Heart right ventricle (tissue), 16 donors: Measurements from ENCODE around the gene NPAS2. TPM values are rescaled to one million over a fixed set of nuclear protein-coding genes. Genes with fewer than 3 reads are reported as not detected.
A peak's percentile ranks its signal among the peaks of the same experiment; 100 is the strongest.

Experiments used
- ATAC-seq, 8 donors: fragments of 200-7000 bp; cut with Tn5 transposase; one replicate each; pipeline ENCODE4 v1.9.1; 2020; ENCODE audit warnings: mild to moderate bottlenecking in 8 of 8, moderate library complexity in 8 of 8, moderate number of reproducible peaks in 1 of 8
- DNase-seq, 2 donors: peaks; one replicate each; pipeline ENCODE4 v3.0.0-alpha.2; 2020
- H3K27ac ChIP-seq, 10 donors: fragments of 200-600 bp; sonication (generic) in 2 of 10; one replicate each; pipeline versions ENCODE4 v1.5.0 to v1.8.0; 2020 to 2022; ENCODE audit warnings: mild to moderate bottlenecking in 3 of 10
- H3K27me3 ChIP-seq, 7 donors: fragments of 200-600 bp; one replicate each; pipeline ENCODE4 v1.8.0; 2021 to 2022; ENCODE audit warnings: mild to moderate bottlenecking in 2 of 7
- H3K36me3 ChIP-seq, 9 donors: fragments of 200-600 bp; sonication (generic) in 1 of 9; one replicate each; pipeline versions ENCODE4 v1.5.0 to v1.8.0; 2020 to 2022; ENCODE audit warnings: mild to moderate bottlenecking in 2 of 9
- H3K4me1 ChIP-seq, 9 donors: fragments of 200-600 bp; sonication (generic) in 1 of 9; one replicate each; pipeline versions ENCODE4 v1.5.0 to v1.8.0; 2020 to 2022; ENCODE audit warnings: mild to moderate bottlenecking in 4 of 9
- H3K4me3 ChIP-seq, 10 donors: fragments of 200-600 bp; sonication (generic) in 2 of 10; one replicate each; pipeline versions ENCODE4 v1.5.0 to v1.8.0; 2020 to 2022; ENCODE audit warnings: mild to moderate bottlenecking in 7 of 10, moderate library complexity in 2 of 10
- H3K9me3 ChIP-seq, 11 donors: fragments of 200-600 bp in 10 of 11; sonication (generic) in 2 of 11; one replicate each; pipeline versions ENCODE4 v1.5.0 to v1.8.0; 2013 to 2022; ENCODE audit warnings: mild to moderate bottlenecking in 2 of 11, control low read depth in 1 of 11, moderate library complexity in 1 of 11
- WGBS, 2 donors: extraction: QIAGEN DNeasy Blood & Tissue Kit; methylation state at CpG; one replicate each; pipeline ENCODE4 v1.1.7; 2013; ENCODE audit warnings: inconsistent platforms in 1 of 2; 5-methylcytosine and 5-hydroxymethylcytosine counted together
- intact Hi-C, 10 donors: fragments of 100-400 bp; cut with DNase I; formaldehyde crosslinking; loops; one replicate each; pipeline versions ENCODE4 v1.11.1 to v1.14.2; 2022
- polyA plus RNA-seq, 2 donors: library from polyadenylated mRNA; stranded (reverse); fragments of 200-250 nt; gene quantifications; one replicate each; pipeline ENCODE4 v1.2.3, GENCODE V29; 2013
- total RNA-seq, 10 donors: library from RNA; stranded (reverse); fragmentation: NEBNext Ultra II Directional in 3 of 10; extraction: Animal tissue kit (Norgen Biotek cat#: 25700) in 3 of 10; gene quantifications; one replicate each; pipeline versions ENCODE4 v1.2.1 to v1.2.4, GENCODE V29; 2021 to 2023
- TF ChIP-seq, protein P1 (sequence below), 9 donors: fragments of 200-600 bp; sonication (generic) in 2 of 9; IDR thresholded peaks; one replicate each; pipeline versions ENCODE4 v1.5.0 to v1.8.0; 2021 to 2022; ENCODE audit warnings: antibody characterized with exemption in 9 of 9, mild to moderate bottlenecking in 5 of 9, moderate library complexity in 1 of 9
- donor health status: Arrhythmogenic right ventricular cardiomyopathy.
- donor health status: ischemic (EF 13 %, LVEDD 7.1; RV severe dilation, severe dysfunction).
- donor health status: healthy with polysubstance abuse.
- donor health status: DM: no; HTN: yes; CAD: no.
- donor health status: DM: no; HTN: no; CAD: no.
- donor health status: ischemic (EF 25% LVEDD 6.9; RV normal size, moderate dysfunction).
- donor health status: ischemic (EF 25% LVEDD 5.7; RV mildly dilated, moderate dysfunction).
- donor health status: healthy.
- donor health status: DM: yes; HTN: yes; CAD: no.
- donor health status: Ischemic cardiomyopathy.
- donor health status: ischemic (EF 35%, LVEDD 5.7; RV mildly dilated, moderate dysfunction).
- donor health status: nonischemic (EF 11% LVEDD 7.7; RV severe dilation, severe dysfunction).
- donor health status: DM: yes; HTN: yes; CAD: no.
- donor health status: PGD.
- donor health status: ischemic (EF 29% LVEDD 5.4; RV normal size, mild dysfunction).
- donor health status: nonischemic (EF 23%, LVEDD 6.1; RV moderate dilation, normal function).

Gene NPAS2
- total and polyA plus RNA-seq, 12 donors: 32.1 to 70.1 (median 41.2) TPM

GRCh38 chr2:100989666-100990065 is 169.7 kb downstream of the NPAS2 start:
- TF ChIP-seq, protein P1, sequence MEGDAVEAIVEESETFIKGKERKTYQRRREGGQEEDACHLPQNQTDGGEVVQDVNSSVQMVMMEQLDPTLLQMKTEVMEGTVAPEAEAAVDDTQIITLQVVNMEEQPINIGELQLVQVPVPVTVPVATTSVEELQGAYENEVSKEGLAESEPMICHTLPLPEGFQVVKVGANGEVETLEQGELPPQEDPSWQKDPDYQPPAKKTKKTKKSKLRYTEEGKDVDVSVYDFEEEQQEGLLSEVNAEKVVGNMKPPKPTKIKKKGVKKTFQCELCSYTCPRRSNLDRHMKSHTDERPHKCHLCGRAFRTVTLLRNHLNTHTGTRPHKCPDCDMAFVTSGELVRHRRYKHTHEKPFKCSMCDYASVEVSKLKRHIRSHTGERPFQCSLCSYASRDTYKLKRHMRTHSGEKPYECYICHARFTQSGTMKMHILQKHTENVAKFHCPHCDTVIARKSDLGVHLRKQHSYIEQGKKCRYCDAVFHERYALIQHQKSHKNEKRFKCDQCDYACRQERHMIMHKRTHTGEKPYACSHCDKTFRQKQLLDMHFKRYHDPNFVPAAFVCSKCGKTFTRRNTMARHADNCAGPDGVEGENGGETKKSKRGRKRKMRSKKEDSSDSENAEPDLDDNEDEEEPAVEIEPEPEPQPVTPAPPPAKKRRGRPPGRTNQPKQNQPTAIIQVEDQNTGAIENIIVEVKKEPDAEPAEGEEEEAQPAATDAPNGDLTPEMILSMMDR (IDR thresholded peaks at IDR 0.05): no peak
- no peak for ATAC-seq
- Histone ChIP-seq H3K9me3 (no peaks in the 10 kb centered on the region), H3K27me3 (no peaks in the 10 kb centered on the region), H3K36me3 (peaks cover 0 to 59% (median 13%) of the 10 kb centered on the region in 9 donors), H3K4me1 (peaks cover 0 to 2% (median 0%) of the 10 kb centered on the region in 9 donors), H3K4me3 (no peak overlapping the region), H3K27ac (no peak overlapping the region)
- 91 to 95% methylated on average over 3 of the region's 3 CpGs for WGBS, 2 donors
- intact Hi-C loops: loop anchor here in 5 of 10 donors (5.0 to 10.0 kb wide), 7 partner anchors 85 to 575 kb away; partner anchors contain the start of genes CHST10 (in 1 of the 5) and NPAS2 (in 1 of the 5)
- DNase-seq: no peak

DNA sequence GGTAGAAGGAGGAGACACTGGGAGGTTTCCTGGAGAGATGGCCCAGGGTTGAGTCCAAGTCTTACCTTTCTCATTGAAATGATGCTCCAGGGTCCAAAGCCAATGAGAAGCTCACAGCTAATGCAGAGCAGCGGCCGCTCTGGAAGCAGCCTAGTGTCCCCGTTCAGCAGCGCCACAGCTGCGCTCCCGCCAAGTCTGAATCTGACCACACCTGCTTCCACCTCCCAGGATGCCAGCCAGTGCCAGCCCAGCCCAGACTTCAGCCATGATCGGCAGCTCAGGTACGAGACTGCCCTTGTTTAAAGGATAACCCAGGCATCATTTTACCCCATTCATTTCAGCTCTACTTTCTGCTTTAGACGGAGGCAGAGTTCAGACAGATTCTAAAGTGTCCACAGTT is 170.2 kb downstream of the NPAS2 start:
- DNase-seq: no peak
- Histone ChIP-seq H3K4me1 (no peaks in the 10 kb centered on the region), H3K36me3 (peaks cover 0 to 64% (median 13%) of the 10 kb centered on the region in 9 donors), H3K4me3 (no peak overlapping the region), H3K9me3 (no peaks in the 10 kb centered on the region), H3K27me3 (no peaks in the 10 kb centered on the region), H3K27ac (no peak overlapping the region)
- WGBS, 2 donors: 95% methylated on average over 9 of the region's 9 CpGs
- TF ChIP-seq, protein P1 (IDR thresholded peaks at IDR 0.05): no peak
- no peak for ATAC-seq
- intact Hi-C loops: no loop called here

DNA sequence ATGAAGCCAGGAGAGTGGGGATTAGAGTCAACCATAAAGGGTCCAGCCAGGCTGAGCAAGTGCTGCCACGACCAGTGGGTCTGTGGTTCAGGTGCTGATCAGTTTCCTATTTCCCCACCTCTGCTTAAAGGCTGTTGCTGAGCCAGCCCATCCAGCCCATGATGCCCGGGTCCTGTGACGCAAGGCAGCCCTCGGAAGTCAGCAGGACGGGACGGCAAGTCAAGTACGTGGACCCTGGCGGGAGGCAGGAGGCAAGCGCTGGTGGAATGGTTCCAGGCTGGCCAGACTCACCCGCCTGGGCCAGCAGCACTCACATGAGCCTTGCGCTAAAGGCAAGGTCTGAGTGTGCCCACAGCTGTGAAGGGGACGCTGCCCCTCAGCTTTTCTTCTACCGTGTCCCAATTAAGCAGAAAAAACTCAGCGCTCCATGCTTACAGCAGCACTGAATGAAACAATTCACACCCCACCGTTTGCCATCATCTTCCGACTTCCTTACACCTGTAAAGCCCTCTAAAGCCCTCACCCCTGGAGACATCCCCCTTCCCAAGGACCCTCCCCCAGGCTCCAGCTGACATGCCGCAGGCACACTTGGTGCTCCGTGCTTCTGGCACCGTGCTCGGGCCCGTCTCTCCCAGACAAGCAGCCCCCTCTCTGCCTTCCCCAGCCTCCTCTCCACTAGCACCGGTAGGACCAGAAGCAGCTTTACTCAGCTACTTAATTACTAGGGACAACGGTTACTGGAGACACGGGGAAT is 170.9 kb downstream of the NPAS2 start:
- ATAC-seq: peak in 1 of 8 donors; percentile 9
- WGBS, 2 donors: 82 to 84% methylated on average over 24 of the region's 24 CpGs
- H3K36me3 ChIP-seq: peaks cover 0 to 71% (median 13%) of the 10 kb centered on the region in 9 donors

DNA sequence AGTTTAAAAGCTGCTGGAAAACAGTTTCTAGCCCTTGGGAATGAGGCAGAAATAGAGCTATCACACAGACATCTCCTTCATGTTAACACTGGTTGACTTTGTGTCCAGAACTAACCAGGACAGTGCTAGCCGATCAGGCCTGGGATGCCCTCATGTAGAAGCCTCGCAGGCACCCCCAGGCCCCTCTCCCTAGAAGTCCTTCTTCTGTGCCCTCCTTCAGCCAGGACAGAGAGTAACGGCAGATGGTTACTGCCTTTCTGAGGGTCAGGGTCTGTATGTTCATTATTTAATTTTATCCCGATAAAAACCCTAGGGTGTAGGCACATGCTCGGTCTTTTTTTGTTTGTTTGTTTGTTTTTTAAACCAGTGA is 171.4 kb downstream of the NPAS2 start:
- WGBS, 2 donors: 92 to 94% methylated on average over 5 of the region's 5 CpGs
- Histone ChIP-seq H3K4me3 (no peak overlapping the region), H3K27ac (no peak overlapping the region), H3K36me3 (peaks cover 0 to 77% (median 13%) of the 10 kb centered on the region in 9 donors), H3K9me3 (no peaks in the 10 kb centered on the region), H3K27me3 (no peaks in the 10 kb centered on the region), H3K4me1 (no peaks in the 10 kb centered on the region)
- intact Hi-C loops: no loop called here
- ATAC-seq (no peak), DNase-seq (no peak)
- TF ChIP-seq, protein P1 (IDR thresholded peaks at IDR 0.05): no peak

More for the DNA sequence above, 170.9 kb downstream of the NPAS2 start:
- intact Hi-C loops: no loop called here
- Histone ChIP-seq H3K4me3 (no peak overlapping the region), H3K9me3 (no peaks in the 10 kb centered on the region), H3K4me1 (no peaks in the 10 kb centered on the region), H3K27ac (no peak overlapping the region), H3K27me3 (no peaks in the 10 kb centered on the region)
- TF ChIP-seq, protein P1 (IDR thresholded peaks at IDR 0.05): no peak
- no peak for DNase-seq
